ENCODE measurements around the gene PAXX.

PAXX gene

DNA sequence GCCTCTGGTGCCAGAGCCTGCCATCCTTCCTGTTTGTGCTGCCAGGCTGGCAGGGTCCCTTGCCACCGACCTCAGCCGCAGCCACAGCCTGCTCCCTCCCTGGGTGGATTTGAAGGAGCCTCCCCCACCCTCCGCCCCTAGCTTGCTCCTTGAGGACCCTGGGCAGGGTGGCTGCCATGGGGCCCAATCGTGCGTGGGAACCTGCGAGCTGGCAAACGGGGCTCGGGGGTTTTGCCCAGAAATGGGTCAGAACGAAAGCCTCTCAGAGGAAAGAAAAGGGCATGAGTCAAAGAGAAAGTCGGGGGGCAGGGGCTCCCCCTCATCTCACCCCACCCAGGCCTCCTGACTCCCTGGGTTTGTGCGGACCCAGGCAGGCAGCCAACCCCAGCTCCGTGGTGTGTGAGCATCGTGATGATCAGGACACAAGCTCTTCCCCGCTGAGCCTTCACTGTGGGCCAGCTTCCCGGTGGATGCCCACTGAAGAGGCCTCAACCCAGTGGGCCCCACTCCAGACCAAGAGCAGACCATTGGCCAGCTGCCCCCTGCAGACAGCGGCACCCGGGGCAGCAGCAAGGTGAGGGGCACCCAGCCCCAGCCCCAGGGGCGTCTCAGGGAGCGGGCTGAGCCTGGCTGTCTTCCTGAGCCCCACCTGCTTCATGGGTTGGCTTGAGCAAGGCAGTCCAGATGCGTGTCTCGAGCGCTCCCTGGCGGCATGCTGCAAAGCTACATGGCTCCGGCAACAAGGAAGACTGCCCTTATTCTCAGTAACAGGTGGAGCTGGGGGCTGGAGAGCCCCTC lies 42.7 kb downstream of the PAXX start:
- peak; percentile 89 for DNase-seq

DNA sequence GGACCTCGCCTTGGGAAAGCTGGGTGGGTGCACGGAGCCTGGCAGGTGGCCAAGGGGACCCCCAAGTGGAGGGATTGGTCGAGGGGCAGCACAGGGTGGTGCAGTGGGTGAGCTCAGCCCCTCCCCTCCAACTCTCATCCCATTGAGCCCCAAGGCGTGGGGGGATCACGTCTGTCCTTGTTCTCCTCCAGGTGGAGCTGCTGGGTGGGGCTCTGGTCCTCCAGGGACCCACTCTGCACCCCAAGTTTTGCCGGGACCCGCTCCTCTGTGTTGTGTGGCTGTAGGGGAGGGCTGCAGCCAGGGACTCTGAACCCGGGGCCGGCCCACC lies 43.2 kb downstream of the PAXX start:
- DNase-seq: no peak

DNA sequence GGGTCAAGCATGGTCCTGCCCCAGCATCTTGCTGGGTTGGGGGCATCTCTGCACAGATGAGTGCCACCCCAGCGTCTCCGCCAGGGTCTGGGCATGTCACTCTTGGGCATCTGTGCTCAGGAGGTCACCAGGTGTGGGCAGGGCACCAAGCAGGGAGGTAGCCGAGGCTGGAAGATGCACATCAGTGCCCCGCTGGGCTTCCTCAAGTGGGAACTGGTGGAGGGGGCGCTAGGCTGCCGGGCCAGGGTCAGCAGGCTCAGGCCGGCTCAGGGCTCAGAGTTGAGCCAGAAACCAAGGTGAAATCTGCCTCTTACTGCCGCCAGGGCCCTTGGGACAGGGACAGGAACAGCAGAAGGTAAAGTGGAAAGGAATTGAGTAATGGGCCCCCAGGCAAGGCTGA lies 43.7 kb downstream of the PAXX start:
- no peak for DNase-seq

DNA sequence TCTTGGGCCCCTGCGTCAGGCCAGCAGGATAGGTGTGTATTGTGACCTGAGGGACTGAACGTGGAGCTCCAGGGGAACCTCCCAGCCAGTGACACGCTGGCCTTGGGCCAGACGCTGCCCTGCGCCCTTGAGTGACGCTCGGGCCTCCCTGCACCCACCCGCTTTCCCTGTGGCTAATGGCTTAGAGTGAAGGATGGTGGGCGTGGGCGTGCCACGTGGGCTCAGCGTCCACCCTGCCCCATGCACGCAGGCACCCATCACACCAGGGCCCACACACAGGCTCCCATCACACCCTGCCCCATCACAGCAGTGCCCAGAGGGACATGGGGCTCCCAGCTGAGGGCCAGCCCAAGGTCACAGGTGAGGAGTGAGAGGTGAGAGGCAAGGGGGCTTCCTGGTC lies 44.8 kb downstream of the PAXX start:
- DNase-seq: no peak

DNA sequence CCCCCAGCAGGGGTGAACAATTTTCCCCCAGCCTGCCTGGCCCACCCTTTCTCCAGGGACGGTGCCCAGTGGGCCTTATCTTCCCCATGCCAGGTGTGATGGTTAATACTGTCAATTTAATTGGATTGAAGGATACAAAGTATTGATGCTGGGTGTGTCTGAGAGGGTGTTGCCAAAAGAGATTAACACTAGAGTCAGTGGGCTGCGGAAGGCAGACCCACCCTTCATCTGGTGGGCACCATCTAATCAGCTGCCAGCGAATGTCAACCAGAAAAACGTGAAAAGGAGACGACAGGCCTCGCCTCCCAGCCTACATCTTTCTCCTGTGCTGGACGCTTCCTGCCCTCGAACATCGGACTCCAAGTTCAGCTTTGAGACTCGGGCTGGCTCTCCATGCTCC lies 45.3 kb downstream of the PAXX start:
- DNase-seq: no peak

DNA sequence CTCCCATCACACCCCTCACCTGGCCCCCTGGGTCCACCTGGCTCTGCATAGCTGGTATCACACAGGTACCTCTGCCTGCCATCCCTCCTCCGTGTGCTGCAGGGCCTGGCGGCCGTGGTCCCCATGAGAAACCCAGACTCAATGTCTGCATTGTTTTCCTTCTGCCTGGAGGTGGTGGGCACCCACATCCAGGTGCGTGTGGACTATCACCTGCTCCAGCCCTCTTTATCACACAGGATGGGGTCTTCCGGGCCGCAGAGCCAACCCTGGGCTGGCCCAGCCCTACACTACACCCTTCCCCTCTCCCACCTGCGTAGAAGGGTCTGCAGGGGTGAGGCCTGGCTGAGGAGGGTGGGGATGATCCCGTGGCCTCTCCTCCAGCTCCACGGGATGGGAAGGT lies 46.7 kb downstream of the PAXX start:
- DNase-seq: no peak

DNA sequence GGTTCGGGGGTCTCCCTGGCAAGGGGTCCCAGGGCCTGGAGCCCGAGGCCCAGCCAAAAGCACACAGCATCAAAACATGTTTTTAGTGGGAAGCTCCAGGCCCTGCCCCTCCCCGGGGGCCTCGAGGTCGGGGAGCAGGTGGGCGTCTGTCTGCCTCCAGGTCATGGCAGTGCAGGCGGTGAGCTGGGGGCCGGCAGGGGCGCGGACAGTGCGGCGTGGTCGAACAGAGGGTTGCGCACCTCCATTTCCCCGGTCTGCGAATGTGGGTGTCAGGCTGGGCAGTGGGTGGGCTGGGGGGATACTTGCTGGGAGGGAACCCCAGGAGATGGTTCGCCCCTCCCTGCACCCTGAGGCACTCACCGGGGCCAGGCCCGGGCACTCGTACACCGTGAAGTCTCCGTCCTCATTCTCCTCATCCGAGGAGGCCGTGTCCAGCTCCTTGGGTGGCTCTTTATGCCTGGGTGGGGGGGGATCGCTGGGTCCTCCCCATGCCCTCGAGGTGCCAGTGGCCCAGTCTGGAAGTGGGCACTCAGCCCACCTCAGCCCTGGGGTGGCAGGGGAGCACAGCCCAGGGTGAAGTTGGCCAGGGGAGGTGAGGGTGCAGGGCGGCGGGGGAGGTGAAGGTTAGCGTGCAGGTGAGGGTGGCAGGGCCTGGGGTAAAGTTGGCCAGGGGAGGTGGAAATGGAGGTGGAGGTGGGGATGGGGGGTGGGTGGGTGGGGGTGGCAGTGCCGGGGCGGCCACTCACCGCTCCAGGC lies 47.6 kb downstream of the PAXX start:
- DNase-seq: no peak

DNA sequence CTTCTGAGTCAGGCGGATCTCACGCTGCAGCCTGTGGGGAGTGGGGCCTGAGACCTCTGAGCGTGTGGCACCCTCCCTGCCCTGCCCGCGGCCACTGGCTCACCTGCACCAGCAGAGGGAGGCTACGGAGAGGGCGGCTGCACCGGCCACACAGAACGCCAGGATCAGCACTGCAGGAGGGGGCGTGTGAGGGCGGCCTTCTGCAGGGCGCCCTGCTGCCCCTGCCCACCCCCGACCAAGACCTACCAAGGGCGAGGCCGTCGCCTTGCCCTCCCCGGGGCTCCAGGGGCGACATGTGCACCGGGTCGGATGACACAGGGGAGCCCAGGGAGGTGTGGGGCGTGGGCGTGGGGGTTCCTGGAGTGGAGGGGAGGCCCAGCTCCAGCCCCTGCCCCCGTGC lies 48.3 kb downstream of the PAXX start:
- DNase-seq: no peak

DNA sequence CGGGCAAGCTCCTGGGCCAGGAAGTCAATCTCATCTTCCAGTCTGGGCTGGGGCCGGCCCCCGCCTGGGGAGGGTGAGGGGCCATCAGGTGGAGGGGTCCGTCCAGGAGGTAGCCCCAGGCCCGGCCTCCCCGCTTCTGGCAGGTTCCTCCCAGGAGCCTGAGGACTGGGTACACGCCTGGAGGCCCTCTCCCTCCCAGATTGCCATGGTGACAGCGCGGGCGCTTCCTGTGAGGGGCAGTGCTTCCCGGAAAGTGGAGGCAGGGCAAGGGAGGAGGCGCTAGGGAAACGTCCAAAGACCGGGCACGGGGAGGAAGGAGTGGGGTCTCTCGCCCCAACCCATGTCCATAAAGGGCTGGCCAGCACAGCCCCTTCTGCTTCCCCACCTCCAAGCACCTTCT lies 48.9 kb downstream of the PAXX start:
- DNase-seq: no peak

DNA sequence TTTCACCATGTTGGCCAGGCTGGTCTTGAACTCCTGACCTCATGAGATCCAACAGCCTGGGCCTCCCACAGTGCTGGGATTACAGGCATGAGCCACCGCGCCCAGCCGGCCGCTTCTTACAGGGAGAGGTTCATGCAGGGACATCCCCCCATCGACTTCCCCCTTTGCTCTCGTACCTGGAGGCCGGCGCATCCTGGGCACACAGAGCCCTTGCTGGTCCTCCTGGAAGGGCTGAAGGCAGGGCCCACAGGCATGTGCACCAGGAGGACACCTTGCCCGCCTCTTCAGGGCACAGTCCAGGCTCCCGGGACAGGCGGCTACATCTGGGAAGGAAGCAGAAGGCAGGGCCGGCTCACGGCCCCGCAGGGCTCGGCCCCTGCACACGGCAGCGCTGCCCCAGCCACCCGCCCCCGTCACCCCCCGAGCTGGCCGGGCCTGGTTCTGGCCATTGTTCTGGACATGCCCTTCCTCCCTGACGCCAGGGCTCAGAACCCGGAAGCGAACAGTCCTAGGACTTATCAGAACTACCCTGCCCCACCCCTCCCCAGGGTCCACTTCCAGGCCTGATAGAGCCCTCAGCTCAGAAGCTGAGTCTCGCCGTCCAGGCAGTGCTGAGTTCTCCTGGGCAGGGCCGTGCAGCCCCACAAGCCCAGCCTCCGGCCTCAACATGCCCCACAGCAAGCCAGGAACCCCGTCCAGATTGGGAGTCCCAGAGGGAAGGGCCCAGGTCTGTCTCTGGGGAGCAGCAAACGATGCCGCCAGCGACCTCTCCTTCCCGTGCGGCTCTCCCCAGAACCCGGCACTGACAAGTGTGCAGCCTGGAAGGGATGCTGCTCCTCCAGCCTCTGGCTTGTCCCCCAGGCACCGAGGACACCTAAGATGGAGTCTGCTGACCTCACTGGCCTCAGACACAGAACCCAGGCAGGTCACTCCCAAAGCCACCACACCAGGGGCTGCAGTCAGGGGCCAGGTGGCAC lies 50.8 kb downstream of the PAXX start:
- no peak for DNase-seq
